Psoas muscle (tissue), 8 donors: ENCODE data around the gene LONRF2. TPM values are rescaled to one million over a fixed set of nuclear protein-coding genes. Genes with fewer than 3 reads are reported as not detected.

Experiments used
- ATAC-seq, 4 donors: fragments of 200-7000 bp; cut with Tn5 transposase; one replicate each; pipeline ENCODE4 v1.9.1; 2020; ENCODE audit warnings: moderate library complexity in 3 of 4, mild to moderate bottlenecking in 2 of 4
- DNase-seq, 2 donors: peaks; one replicate each; pipeline ENCODE4 v3.0.0-alpha.2; 2020
- H3K27ac ChIP-seq: fragments of 200-600 bp; one replicate; pipeline ENCODE4 v1.8.0; 2022
- H3K27me3 ChIP-seq, 3 donors: fragments of 200-600 bp in 1 of 3; one replicate each; pipeline versions ENCODE4 v1.6.1 to v1.8.0; 2013 to 2022; ENCODE audit warnings: low read length in 2 of 3, mild to moderate bottlenecking in 2 of 3, moderate library complexity in 1 of 3; ENCODE audit not compliant: insufficient read depth in 3 of 3
- H3K36me3 ChIP-seq, 2 donors: fragments of 200-600 bp in 1 of 2; one replicate each; pipeline versions ENCODE4 v1.6.1 to v1.8.0; 2013 to 2022; ENCODE audit warnings: low read depth in 1 of 2, mild to moderate bottlenecking in 1 of 2, moderate library complexity in 1 of 2; ENCODE audit not compliant: insufficient read depth in 1 of 2
- H3K4me1 ChIP-seq: fragments of 200-600 bp; one replicate; pipeline ENCODE4 v1.8.0; 2022
- H3K4me3 ChIP-seq: fragments of 200-600 bp; one replicate; pipeline ENCODE4 v1.8.0; 2022; ENCODE audit warnings: mild to moderate bottlenecking
- H3K9me3 ChIP-seq: fragments of 200-600 bp; one replicate; pipeline ENCODE4 v1.8.0; 2022
- CTCF ChIP-seq: fragments of 200-600 bp; IDR thresholded peaks from one replicate; pipeline ENCODE4 v1.8.0; 2022; ENCODE audit warnings: antibody characterized with exemption
- WGBS, 3 donors: extraction: QIAGEN DNeasy Blood & Tissue Kit; methylation state at CpG; one replicate each; pipeline versions ENCODE4 v1.1.6 to v1.1.7; 2013; 5-methylcytosine and 5-hydroxymethylcytosine counted together
- intact Hi-C, 2 donors: fragments of 100-400 bp; cut with DNase I; formaldehyde crosslinking; loops; one replicate each; pipeline versions ENCODE4 v1.11.0 to v1.14.2; 2022
- polyA plus RNA-seq, 3 donors: library from polyadenylated mRNA; stranded (reverse); fragments of 200-250 nt; gene quantifications; one replicate each; pipeline ENCODE4 v1.2.3, GENCODE V29; 2013
- total RNA-seq, 4 donors: library from RNA; stranded (reverse); fragmentation: NEBNext Ultra II Directional in 2 of 4; extraction: Animal tissue kit (Norgen Biotek cat#: 25700) in 2 of 4; gene quantifications; one replicate each; pipeline versions ENCODE4 v1.2.1 to v1.2.4, GENCODE V29; 2021 to 2023
- donor health status: healthy with polysubstance abuse.
- donor health status: DM: no; HTN: no; CAD: no; lungs with moderate emphysema.
- donor health status: Bipolar disorder and iron deficiency.
- donor health status: healthy.
- donor health status: DM: yes; HTN: yes; CAD: no.
- donor health status: DM: no; HTN: no; CAD: no.
- donor health status: DM: no; HTN: no; CAD: no.
- donor health status: DM: yes; HTN: yes; CAD: no.

The LONRF2 gene
- total and polyA plus RNA-seq, 7 donors: 0.22 to 11.5 (median 5.7) TPM

DNA sequence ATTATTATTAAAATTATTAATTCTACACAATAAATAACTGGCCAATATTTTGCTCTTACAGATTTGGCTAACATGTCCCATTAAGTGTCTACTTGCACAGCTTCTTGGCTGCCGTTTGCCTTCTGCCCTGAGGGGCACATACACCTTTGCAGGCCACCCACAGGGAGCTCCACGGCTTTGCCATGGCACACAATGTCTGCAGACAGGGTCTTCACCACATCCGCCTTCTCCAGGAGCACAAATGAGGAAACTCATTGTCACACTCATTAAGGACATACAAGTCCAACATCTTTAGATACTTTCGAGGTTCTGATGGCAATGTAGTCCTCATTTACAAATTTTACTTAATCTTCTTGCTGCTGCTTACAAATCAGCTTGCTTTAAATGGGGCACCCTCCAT, 45.6 kb downstream of the LONRF2 start:
- DNase-seq (no peak), ATAC-seq (no peak)
- no peak for TF ChIP-seq CTCF
- intact Hi-C loops: no loop called here
- no peaks in the 10 kb centered on the region for H3K9me3 ChIP-seq
- no peaks in the 10 kb centered on the region for H3K36me3 ChIP-seq
- H3K4me1 ChIP-seq: no peaks in the 10 kb centered on the region
- H3K27ac ChIP-seq: no peak overlapping the region
- H3K27me3 ChIP-seq: no peaks in the 10 kb centered on the region
- WGBS, 3 donors: 92 to 94% (median 93%) methylated on average over 4 of the region's 4 CpGs
- H3K4me3 ChIP-seq: no peak overlapping the region

DNA sequence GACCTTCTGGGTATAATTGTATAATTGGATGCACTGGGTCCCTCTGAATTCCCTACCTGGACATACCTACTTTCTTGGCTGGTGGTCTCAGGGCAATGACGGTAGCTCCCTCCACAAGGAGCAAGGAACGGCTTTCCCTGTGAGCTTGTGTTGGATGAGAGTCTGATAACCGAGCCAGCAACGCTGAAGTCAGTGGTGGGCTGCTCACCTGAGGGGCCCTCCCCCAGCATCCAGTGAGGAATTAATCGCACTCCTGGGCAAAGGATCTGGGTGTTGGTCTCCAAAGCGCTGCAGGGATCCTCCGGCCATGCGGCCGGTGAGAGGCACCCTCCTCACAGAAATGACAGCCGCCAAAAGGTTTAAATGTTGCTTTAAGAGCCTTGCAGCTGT, 47.1 kb downstream of the LONRF2 start:
- H3K4me1 ChIP-seq: no peaks in the 10 kb centered on the region
- no peak for TF ChIP-seq CTCF
- H3K27me3 ChIP-seq: no peaks in the 10 kb centered on the region
- 74 to 84% (median 75%) methylated on average over 10 of the region's 10 CpGs for WGBS, 3 donors
- ATAC-seq (no peak), DNase-seq (no peak)
- H3K36me3 ChIP-seq: no peaks in the 10 kb centered on the region
- H3K4me3 ChIP-seq: no peak overlapping the region
- no peaks in the 10 kb centered on the region for H3K9me3 ChIP-seq
- H3K27ac ChIP-seq: no peak overlapping the region
- intact Hi-C loops: no loop called here

DNA sequence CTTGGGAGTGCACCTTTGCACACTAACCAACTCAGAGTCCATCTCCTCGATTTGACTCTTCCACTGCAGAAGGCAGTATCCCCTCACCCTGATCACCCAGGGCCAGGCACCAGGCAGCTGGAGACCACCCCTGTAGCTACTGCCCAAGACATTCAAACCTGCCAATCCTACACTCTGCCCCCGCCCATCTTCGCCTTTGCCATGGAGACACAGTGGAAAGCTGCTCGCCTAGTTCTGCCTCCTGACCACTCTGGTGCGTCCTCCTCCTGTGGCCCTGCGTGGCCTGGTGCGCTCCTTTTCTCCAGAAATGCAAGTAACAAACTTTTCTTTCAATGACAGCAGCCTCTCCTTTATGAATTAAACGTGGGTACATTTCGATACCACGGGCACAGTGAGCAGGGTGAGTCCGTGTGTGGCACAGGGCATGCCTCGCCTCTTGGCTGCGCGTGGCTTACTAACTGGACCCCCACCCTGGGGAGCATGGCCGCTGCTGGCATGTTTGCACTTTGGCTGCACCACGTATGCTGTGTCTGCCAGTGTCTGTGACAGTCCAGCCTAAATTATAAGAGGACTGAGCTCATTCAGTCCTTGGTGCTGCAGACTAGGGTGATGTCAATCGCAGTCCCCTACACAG, 47.6 kb downstream of the LONRF2 start:
- no peak for DNase-seq
- H3K9me3 ChIP-seq: no peaks in the 10 kb centered on the region
- intact Hi-C loops: no loop called here
- no peak for TF ChIP-seq CTCF
- ATAC-seq: no peak
- no peak overlapping the region for H3K4me3 ChIP-seq
- no peaks in the 10 kb centered on the region for H3K4me1 ChIP-seq
- no peaks in the 10 kb centered on the region for H3K27me3 ChIP-seq
- WGBS, 3 donors: 91 to 93% (median 92%) methylated on average over 17 of the region's 17 CpGs
- H3K27ac ChIP-seq: no peak overlapping the region
- H3K36me3 ChIP-seq: no peaks in the 10 kb centered on the region

GRCh38 chr2:100274076-100274475, 48.2 kb downstream of the LONRF2 start:
- no peaks in the 10 kb centered on the region for H3K9me3 ChIP-seq
- no peak overlapping the region for H3K27ac ChIP-seq
- TF ChIP-seq CTCF: no peak
- WGBS, 3 donors: 69 to 82% (median 80%) methylated on average over 6 of the region's 6 CpGs
- intact Hi-C loops: no loop called here
- H3K4me3 ChIP-seq: no peak overlapping the region
- no peaks in the 10 kb centered on the region for H3K27me3 ChIP-seq
- ATAC-seq (no peak), DNase-seq (no peak)
- H3K36me3 ChIP-seq: no peaks in the 10 kb centered on the region
- H3K4me1 ChIP-seq: no peaks in the 10 kb centered on the region

GRCh38 chr2:100273387-100273786, 48.9 kb downstream of the LONRF2 start:
- intact Hi-C loops: no loop called here
- no peaks in the 10 kb centered on the region for H3K9me3 ChIP-seq
- no peaks in the 10 kb centered on the region for H3K4me1 ChIP-seq
- no peak overlapping the region for H3K27ac ChIP-seq
- no peaks in the 10 kb centered on the region for H3K27me3 ChIP-seq
- 92 to 98% (median 94%) methylated on average over 1 of the region's 1 CpG for WGBS, 3 donors
- no peak for ATAC-seq
- H3K36me3 ChIP-seq: no peaks in the 10 kb centered on the region
- no peak for TF ChIP-seq CTCF
- DNase-seq: no peak
- H3K4me3 ChIP-seq: no peak overlapping the region
